IMR-90 (cell line): ENCODE measurements around the gene ENO4. TPM values are rescaled to one million over a fixed set of nuclear protein-coding genes. Genes with fewer than 3 reads are reported as not detected.

Source experiments
- ATAC-seq: fragments of 200-7000 bp; cut with Tn5 transposase; 2 replicates; pipeline ENCODE4 v1.9.1; 2020; ENCODE audit warnings: low read depth, mild to moderate bottlenecking, moderate library complexity
- BruUV-seq: library from RNA; stranded (reverse); fragments of 400-500 nt; replicated peaks from 2 replicates; lab custom pipeline; 2021; lab: Mats Ljungman, UMichigan
- CTCF ChIA-PET: fragments of 300-600 bp; formaldehyde crosslinking; extraction: SDS; loops from one replicate; lab custom pipeline; 2021; ENCODE audit warnings: antibody characterized with exemption; lab: Yijun Ruan, JAX
- POLR2A ChIA-PET: fragments of 300-600 bp; sonication (Branson Sonifier 250); formaldehyde crosslinking; loops from one replicate; lab custom pipeline; 2022; ENCODE audit warnings: antibody characterized with exemption; ENCODE audit not compliant: unreplicated experiment; lab: Charles Lee
- DNase-seq: peaks from one replicate; pipeline ENCODE4 v3.0.0; 2013
- H2AFZ ChIP-seq: replicated peaks from 2 replicates; pipeline ENCODE3; 2013; ENCODE audit warnings: low read length, mild to moderate bottlenecking; ENCODE audit not compliant: poor library complexity
- H2AK5ac ChIP-seq: 2 replicates; pipeline ENCODE4 v1.6.1; 2013; ENCODE audit warnings: low read depth, low read length, inconsistent platforms
- H2AK9ac ChIP-seq: replicated peaks from 2 replicates; pipeline ENCODE3; 2013; ENCODE audit warnings: mild to moderate bottlenecking, low read depth, low read length, moderate library complexity; ENCODE audit not compliant: poor library complexity
- H2BK120ac ChIP-seq: 2 replicates; pipeline ENCODE4 v1.6.1; 2013; ENCODE audit warnings: low read depth, low read length, inconsistent platforms
- H2BK15ac ChIP-seq: 3 replicates; pipeline ENCODE4 v1.6.1; 2013; ENCODE audit warnings: low read depth, low read length, inconsistent platforms
- H2BK20ac ChIP-seq: 2 replicates; pipeline ENCODE4 v1.6.1; 2013; ENCODE audit warnings: low read depth, mild to moderate bottlenecking, inconsistent platforms, low read length, moderate library complexity
- H2BK5ac ChIP-seq: 2 replicates; pipeline ENCODE4 v1.6.1; 2013; ENCODE audit warnings: mild to moderate bottlenecking, low read depth, low read length, inconsistent platforms; ENCODE audit not compliant: poor library complexity, severe bottlenecking
- H3K14ac ChIP-seq: replicated peaks from 2 replicates; pipeline ENCODE4 v1.6.1; 2013; ENCODE audit warnings: low read depth, low read length, inconsistent platforms
- H3K18ac ChIP-seq: 2 replicates; pipeline ENCODE4 v1.6.1; 2013; ENCODE audit warnings: low read depth, low read length, control low read depth
- H3K23ac ChIP-seq: 2 replicates; pipeline ENCODE4 v1.6.1; 2013; ENCODE audit warnings: low read depth, low read length, inconsistent platforms
- H3K27ac ChIP-seq: 2 replicates; pipeline ENCODE4 v1.5.1; 2013; ENCODE audit warnings: mild to moderate bottlenecking, control low read depth, low read length; ENCODE audit not compliant: insufficient read depth
- H3K27me3 ChIP-seq: 2 replicates; pipeline ENCODE4 v1.6.1; 2013; ENCODE audit warnings: low read length; ENCODE audit not compliant: control insufficient read depth, insufficient read depth
- H3K36me3 ChIP-seq: 2 replicates; pipeline ENCODE4 v1.6.1; 2013; ENCODE audit warnings: low read length, mixed read lengths; ENCODE audit not compliant: control insufficient read depth, insufficient read depth
- H3K4ac ChIP-seq: 2 replicates; pipeline ENCODE4 v1.6.1; 2013; ENCODE audit warnings: low read depth, low read length, inconsistent platforms
- H3K4me1 ChIP-seq: 2 replicates; pipeline ENCODE4 v1.6.1; 2013; ENCODE audit warnings: low read length, mixed read lengths; ENCODE audit not compliant: control insufficient read depth, insufficient read depth
- H3K4me2 ChIP-seq: 2 replicates; pipeline ENCODE4 v1.6.1; 2013; ENCODE audit warnings: low read depth, mild to moderate bottlenecking, control low read depth, low read length, moderate library complexity
- H3K4me3 ChIP-seq: 2 replicates; pipeline ENCODE4 v1.5.1; 2013; ENCODE audit warnings: low read depth, mild to moderate bottlenecking, control low read depth, low read length, moderate library complexity; ENCODE audit not compliant: insufficient read depth
- H3K56ac ChIP-seq: 2 replicates; pipeline ENCODE4 v1.6.1; 2013; ENCODE audit warnings: low read length, inconsistent platforms; ENCODE audit not compliant: insufficient read depth; ENCODE audit errors: extremely low read depth
- H3K79me1 ChIP-seq, 2 experiments: 2 replicates each; pipeline ENCODE4 v1.6.1; 2013; ENCODE audit warnings: low read length in 2 of 2, inconsistent platforms in 1 of 2, low read depth in 1 of 2
- H3K9ac ChIP-seq: 2 replicates; pipeline ENCODE4 v1.6.1; 2013; ENCODE audit warnings: low read depth, low read length, control low read depth
- H3K9me1 ChIP-seq: 2 replicates; pipeline ENCODE4 v1.6.1; 2013; ENCODE audit warnings: low read length, inconsistent platforms; ENCODE audit not compliant: insufficient read depth
- H3K9me3 ChIP-seq: 2 replicates; pipeline ENCODE4 v1.6.1; 2013; ENCODE audit warnings: low read length; ENCODE audit not compliant: control insufficient read depth, insufficient read depth
- H4K20me1 ChIP-seq: 2 replicates; pipeline ENCODE4 v1.6.1; 2013; ENCODE audit warnings: low read length, inconsistent platforms; ENCODE audit not compliant: insufficient read depth
- H4K5ac ChIP-seq: 2 replicates; pipeline ENCODE4 v1.6.1; 2013; ENCODE audit warnings: mild to moderate bottlenecking, low read depth, low read length, control low read depth
- H4K8ac ChIP-seq, 2 experiments: 2 replicates each; pipeline ENCODE4 v1.6.1; 2013; ENCODE audit warnings: low read depth in 2 of 2, low read length in 2 of 2, control low read depth in 1 of 2, inconsistent platforms in 1 of 2
- H4K91ac ChIP-seq: 2 replicates; pipeline ENCODE4 v1.6.1; 2013; ENCODE audit warnings: low read depth, low read length, inconsistent platforms; ENCODE audit not compliant: insufficient read depth
- BHLHE40 ChIP-seq: fragments of 150-350 bp; IDR thresholded peaks from 2 replicates; pipeline ENCODE4 v1.6.1; 2016; ENCODE audit warnings: mild to moderate bottlenecking, low read depth, low read length
- CEBPB ChIP-seq: IDR thresholded peaks from 2 replicates; pipeline ENCODE4 v1.6.1; 2012; ENCODE audit warnings: low read depth, low read length, improper control_type of control experiment
- CHD1 ChIP-seq: IDR thresholded peaks from 2 replicates; pipeline ENCODE4 v1.6.1; 2012; ENCODE audit warnings: low read depth, low read length, improper control_type of control experiment
- FOS ChIP-seq: fragments of 150-350 bp; IDR thresholded peaks from 2 replicates; pipeline ENCODE4 v1.6.1; 2016; ENCODE audit warnings: low read depth, low read length
- MAFK ChIP-seq: IDR thresholded peaks from 2 replicates; pipeline ENCODE4 v1.6.1; 2012; ENCODE audit warnings: low read depth, low read length, improper control_type of control experiment
- MAZ ChIP-seq: IDR thresholded peaks from 2 replicates; pipeline ENCODE4 v1.6.1; 2012; ENCODE audit warnings: low read depth, mild to moderate bottlenecking, low read length, improper control_type of control experiment, moderate library complexity, borderline replicate concordance
- MXI1 ChIP-seq: IDR thresholded peaks from 2 replicates; pipeline ENCODE4 v1.6.1; 2012; ENCODE audit warnings: low read depth, mild to moderate bottlenecking, low read length, moderate library complexity, borderline replicate concordance
- NFE2L2 ChIP-seq: fragments of 150-350 bp; IDR thresholded peaks from 2 replicates; pipeline ENCODE4 v1.6.1; 2016; ENCODE audit warnings: low read depth, mild to moderate bottlenecking, low read length
- POLR2A ChIP-seq: IDR thresholded peaks from 2 replicates; pipeline ENCODE4 v1.6.1; 2012; ENCODE audit warnings: mild to moderate bottlenecking, low read depth, low read length
- RAD21 ChIP-seq: IDR thresholded peaks from 2 replicates; pipeline ENCODE4 v1.6.1; 2012; ENCODE audit warnings: low read length, improper control_type of control experiment
- RCOR1 ChIP-seq: IDR thresholded peaks from 2 replicates; pipeline ENCODE4 v1.6.1; 2012; ENCODE audit warnings: mild to moderate bottlenecking, low read length, improper control_type of control experiment; ENCODE audit not compliant: insufficient replicate concordance
- RFX5 ChIP-seq: IDR thresholded peaks from 2 replicates; pipeline ENCODE4 v1.8.0; 2012; ENCODE audit warnings: low read depth, mild to moderate bottlenecking, low read length, moderate library complexity
- SMC3 ChIP-seq: fragments of 150-350 bp; IDR thresholded peaks from 2 replicates; pipeline ENCODE4 v1.6.1; 2016; ENCODE audit warnings: low read depth, mild to moderate bottlenecking, antibody characterized with exemption, low read length, moderate library complexity
- WGBS, 2 experiments: methylation state at CpG; one replicate each; pipeline versions ENCODE4 v1.1.5 to v1.1.7; 2013; ENCODE audit warnings: missing lambda C conversion rate in 2 of 2; ENCODE audit not compliant: insufficient read length in 1 of 2; ENCODE audit errors: extremely low coverage in 2 of 2; 5-methylcytosine and 5-hydroxymethylcytosine counted together
- dilution Hi-C: fragments of 300-500 bp; cut with HindIII; formaldehyde crosslinking; loops from one replicate; pipeline ENCODE4 v1.14.3; 2018; ENCODE audit warnings: low sequenced_read_pairs; ENCODE audit not compliant: unreplicated experiment
- in situ Hi-C: fragments of 300-500 bp; cut with MboI; formaldehyde crosslinking; loops from 3 replicates; pipeline ENCODE4 v1.14.3; 2019; ENCODE audit warnings: low sequenced_read_pairs, inconsistent platforms, mixed read lengths
- intact Hi-C: fragments of 100-400 bp; cut with micrococcal nuclease; formaldehyde crosslinking; loops from 2 replicates; pipeline ENCODE4 v1.10.0; 2022
- polyA plus RNA-seq, 3 experiments: library from polyadenylated mRNA; depleted of rRNA; stranded (reverse); fragments of >200 nt; gene quantifications; 2 replicates each; pipeline ENCODE4 v1.2.3, GENCODE V29; 2012; ENCODE audit warnings: low replicate concordance in 1 of 3
- total RNA-seq: library from RNA; depleted of rRNA; stranded (reverse); fragments of >200 nt; gene quantifications from 2 replicates; pipeline ENCODE4 v1.2.3, GENCODE V29; 2012
- TF ChIP-seq, protein P1 (sequence below): fragments of 150-350 bp; IDR thresholded peaks from 2 replicates; pipeline ENCODE4 v1.6.1; 2017; ENCODE audit warnings: mild to moderate bottlenecking, antibody characterized with exemption, low read length, low read depth
- TF ChIP-seq, protein P2 (sequence below): conservative IDR thresholded peaks from 2 replicates; pipeline ENCODE4 v1.5.1; 2012; ENCODE audit warnings: mild to moderate bottlenecking, low read depth, low read length, improper control_type of control experiment
- TF ChIP-seq, protein P3 (sequence below): fragments of 150-350 bp; IDR thresholded peaks from 2 replicates; pipeline ENCODE4 v1.6.1; 2016; ENCODE audit warnings: low read depth, mild to moderate bottlenecking, low read length, moderate library complexity, borderline replicate concordance

The ENO4 gene
- total and polyA plus RNA-seq, 2 of the 4 experiments (the other 2 are of a cell fraction): under 0.01 to 0.05 TPM

DNA sequence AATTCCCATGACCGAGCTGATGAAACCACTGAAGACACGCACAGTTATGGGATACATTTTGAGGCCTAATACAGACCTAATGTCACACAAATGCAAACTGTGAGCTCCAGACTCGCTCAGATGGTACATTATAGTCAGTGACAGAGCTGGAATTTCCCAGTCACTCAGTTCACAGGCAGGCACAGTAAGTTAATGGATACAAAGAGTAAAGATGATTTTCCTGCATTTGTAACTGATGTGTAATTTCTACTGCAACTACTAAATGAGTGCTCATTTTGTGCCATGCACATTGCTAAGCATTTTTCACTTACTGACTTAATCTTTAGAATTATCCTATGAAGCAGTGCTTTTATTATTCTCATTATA, 56.5 kb downstream of the ENO4 start:
- 100% methylated on average over 2 of the region's 3 CpGs; no CpG with 5 or more reads in 1 of the 2 experiments for WGBS, 2 experiments
- no peaks in the 10 kb centered on the region for H3K9me1 ChIP-seq
- no peak overlapping the region for H4K91ac ChIP-seq
- POLR2A ChIA-PET: no interaction called here
- CTCF ChIA-PET: no interaction called here
- intact Hi-C loops (no loop called here), dilution Hi-C loops (no loop called here), in situ Hi-C loops (no loop called here)
- H3K27ac ChIP-seq: no peak overlapping the region
- no peaks in the 10 kb centered on the region for H3K4me1 ChIP-seq
- H3K9ac ChIP-seq: no peak overlapping the region
- H3K9me3 ChIP-seq: no peaks in the 10 kb centered on the region
- H3K36me3 ChIP-seq: no peaks in the 10 kb centered on the region
- H3K27me3 ChIP-seq: no peaks in the 10 kb centered on the region
- no peaks in the 10 kb centered on the region for H4K20me1 ChIP-seq
- no peaks in the 10 kb centered on the region for H3K79me1 ChIP-seq
- no peak overlapping the region for H3K4ac ChIP-seq
- H4K8ac ChIP-seq: no peak overlapping the region
- no peak overlapping the region for H2BK120ac ChIP-seq
- DNase-seq (no peak), ATAC-seq (no peak)
- no peak overlapping the region for H2AK5ac ChIP-seq
- H4K5ac ChIP-seq: no peak overlapping the region
- no peak overlapping the region for H3K18ac ChIP-seq
- H2AFZ ChIP-seq: no peak overlapping the region
- no peak overlapping the region for H2BK15ac ChIP-seq
- no peak overlapping the region for H3K4me2 ChIP-seq
- no peak for TF ChIP-seq RCOR1
- no peak for TF ChIP-seq RFX5
- no peak for TF ChIP-seq RAD21
- TF ChIP-seq, protein P1, sequence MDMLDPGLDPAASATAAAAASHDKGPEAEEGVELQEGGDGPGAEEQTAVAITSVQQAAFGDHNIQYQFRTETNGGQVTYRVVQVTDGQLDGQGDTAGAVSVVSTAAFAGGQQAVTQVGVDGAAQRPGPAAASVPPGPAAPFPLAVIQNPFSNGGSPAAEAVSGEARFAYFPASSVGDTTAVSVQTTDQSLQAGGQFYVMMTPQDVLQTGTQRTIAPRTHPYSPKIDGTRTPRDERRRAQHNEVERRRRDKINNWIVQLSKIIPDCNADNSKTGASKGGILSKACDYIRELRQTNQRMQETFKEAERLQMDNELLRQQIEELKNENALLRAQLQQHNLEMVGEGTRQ: no peak
- TF ChIP-seq, protein P2, sequence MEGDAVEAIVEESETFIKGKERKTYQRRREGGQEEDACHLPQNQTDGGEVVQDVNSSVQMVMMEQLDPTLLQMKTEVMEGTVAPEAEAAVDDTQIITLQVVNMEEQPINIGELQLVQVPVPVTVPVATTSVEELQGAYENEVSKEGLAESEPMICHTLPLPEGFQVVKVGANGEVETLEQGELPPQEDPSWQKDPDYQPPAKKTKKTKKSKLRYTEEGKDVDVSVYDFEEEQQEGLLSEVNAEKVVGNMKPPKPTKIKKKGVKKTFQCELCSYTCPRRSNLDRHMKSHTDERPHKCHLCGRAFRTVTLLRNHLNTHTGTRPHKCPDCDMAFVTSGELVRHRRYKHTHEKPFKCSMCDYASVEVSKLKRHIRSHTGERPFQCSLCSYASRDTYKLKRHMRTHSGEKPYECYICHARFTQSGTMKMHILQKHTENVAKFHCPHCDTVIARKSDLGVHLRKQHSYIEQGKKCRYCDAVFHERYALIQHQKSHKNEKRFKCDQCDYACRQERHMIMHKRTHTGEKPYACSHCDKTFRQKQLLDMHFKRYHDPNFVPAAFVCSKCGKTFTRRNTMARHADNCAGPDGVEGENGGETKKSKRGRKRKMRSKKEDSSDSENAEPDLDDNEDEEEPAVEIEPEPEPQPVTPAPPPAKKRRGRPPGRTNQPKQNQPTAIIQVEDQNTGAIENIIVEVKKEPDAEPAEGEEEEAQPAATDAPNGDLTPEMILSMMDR: no peak
- TF ChIP-seq, protein P3, sequence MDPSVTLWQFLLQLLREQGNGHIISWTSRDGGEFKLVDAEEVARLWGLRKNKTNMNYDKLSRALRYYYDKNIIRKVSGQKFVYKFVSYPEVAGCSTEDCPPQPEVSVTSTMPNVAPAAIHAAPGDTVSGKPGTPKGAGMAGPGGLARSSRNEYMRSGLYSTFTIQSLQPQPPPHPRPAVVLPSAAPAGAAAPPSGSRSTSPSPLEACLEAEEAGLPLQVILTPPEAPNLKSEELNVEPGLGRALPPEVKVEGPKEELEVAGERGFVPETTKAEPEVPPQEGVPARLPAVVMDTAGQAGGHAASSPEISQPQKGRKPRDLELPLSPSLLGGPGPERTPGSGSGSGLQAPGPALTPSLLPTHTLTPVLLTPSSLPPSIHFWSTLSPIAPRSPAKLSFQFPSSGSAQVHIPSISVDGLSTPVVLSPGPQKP: no peak
- no peak for TF ChIP-seq FOS
- TF ChIP-seq SMC3: no peak
- no peak for TF ChIP-seq MXI1
- TF ChIP-seq CEBPB: no peak
- TF ChIP-seq CHD1: no peak
- TF ChIP-seq MAFK: no peak
- TF ChIP-seq MAZ: no peak
- TF ChIP-seq POLR2A: no peak
- no peak for TF ChIP-seq NFE2L2
- TF ChIP-seq BHLHE40: no peak
- H3K23ac ChIP-seq: no peak overlapping the region
- H2BK5ac ChIP-seq: no peak overlapping the region
- no peak overlapping the region for H3K14ac ChIP-seq
- no peak overlapping the region for H2AK9ac ChIP-seq
- H3K56ac ChIP-seq: no peak overlapping the region
- no peak overlapping the region for H2BK20ac ChIP-seq
- H3K4me3 ChIP-seq: no peak overlapping the region
- BruUV-seq: no TSS peak
